Breast epithelium (tissue), 4 donors: ENCODE measurements around the gene CADPS2. TPM values are rescaled to one million over a fixed set of nuclear protein-coding genes. Genes with fewer than 3 reads are reported as not detected.

ENCODE experiments used
- DNase-seq, 2 donors: peaks; one replicate each; pipeline ENCODE4 v3.0.0-alpha.2; 2019; ENCODE audit warnings: low spot score in 2 of 2
- H3K27ac ChIP-seq, 2 donors: fragments of 200-600 bp; sonication (generic) in 1 of 2; one replicate each; pipeline ENCODE4 v1.5.1; 2016 to 2019; ENCODE audit warnings: mild to moderate bottlenecking in 1 of 2
- H3K27me3 ChIP-seq, 2 donors: fragments of 200-600 bp; sonication (generic) in 1 of 2; one replicate each; pipeline versions ENCODE4 v1.5.1 to v1.6.0; 2017 to 2019; ENCODE audit warnings: control low read depth in 1 of 2, mild to moderate bottlenecking in 1 of 2
- H3K36me3 ChIP-seq: fragments of 200-600 bp; one replicate; pipeline ENCODE4 v1.5.1; 2019
- H3K4me1 ChIP-seq, 2 donors: fragments of 200-600 bp; sonication (generic); one replicate each; pipeline ENCODE4 v1.5.1; 2016 to 2019; ENCODE audit warnings: control low read depth in 1 of 2
- H3K4me3 ChIP-seq, 3 donors: fragments of 200-600 bp; sonication (generic); 1 replicate in 2 of 3; 2 replicates in 1 of 3; pipeline ENCODE4 v1.5.1; 2016 to 2019; ENCODE audit warnings: mild to moderate bottlenecking in 3 of 3, moderate library complexity in 2 of 3
- H3K9me3 ChIP-seq, 2 donors: fragments of 200-600 bp; sonication (generic) in 1 of 2; one replicate each; pipeline ENCODE4 v1.5.1; 2016 to 2019; ENCODE audit warnings: control low read depth in 1 of 2
- CTCF ChIP-seq, 3 donors: fragments of 450-650 bp; IDR thresholded peaks; one replicate each; pipeline ENCODE4 v1.5.1; 2016 to 2017; ENCODE audit warnings: antibody characterized with exemption in 3 of 3, mild to moderate bottlenecking in 3 of 3, moderate library complexity in 3 of 3
- POLR2A ChIP-seq: fragments of 450-650 bp; IDR thresholded peaks from one replicate; pipeline ENCODE4 v1.6.1; 2016; ENCODE audit warnings: antibody characterized with exemption, mild to moderate bottlenecking, moderate library complexity
- POLR2AphosphoS5 ChIP-seq, 3 donors: sonication (generic); formaldehyde crosslinking; IDR thresholded peaks; one replicate each; pipeline ENCODE4 v1.6.1; 2017; ENCODE audit warnings: antibody characterized with exemption in 3 of 3
- intact Hi-C: fragments of 100-400 bp; cut with DNase I; formaldehyde crosslinking; loops from one replicate; pipeline ENCODE4 v1.15.1; 2023; ENCODE audit warnings: low total_unique reads
- total RNA-seq, 3 donors: library from RNA; depleted of rRNA; stranded (reverse); fragments of >200 nt; gene quantifications; one replicate each; pipeline ENCODE4 v1.1.0, GENCODE V29; 2016

CADPS2 gene
- total RNA-seq = 10 to 100 TPM; 12.3 to 67.5 (median 66.5) TPM

GRCh38 chr7:122886357-122887081, at the start of gene CADPS2:
Gene CADPS2 (minus strand): TSS chr7:122886460. CDS start chr7:122886337, 123 bp downstream.
- peak within 1 kb of the TSS; percentile 56 to 95 (median 83) for H3K4me3 ChIP-seq
- H3K27ac ChIP-seq = peak within 1 kb of the TSS; percentile 89 to 95
- intact Hi-C loops = no loop called here
- H3K36me3 ChIP-seq = no peaks in the 10 kb centered on the region
- no peak for TF ChIP-seq POLR2A
- TF ChIP-seq CTCF (IDR thresholded peaks at IDR 0.05) = peak; percentile 25 to 54 (median 52)
- TF ChIP-seq POLR2AphosphoS5 (IDR thresholded peaks at IDR 0.05) = peak in 2 of 3 donors; percentile 30 to 58
- no peaks in the 10 kb centered on the region for H3K9me3 ChIP-seq
- H3K4me1 ChIP-seq = no peaks in the 10 kb centered on the region
- peak; percentile 71 to 87 for DNase-seq
- no peaks in the 10 kb centered on the region for H3K27me3 ChIP-seq

GRCh38 chr7:122935620-122936019, 49.4 kb upstream of the CADPS2 start:
- no peak for DNase-seq
- Histone ChIP-seq H3K27ac (no peak overlapping the region), H3K4me1 (no peaks in the 10 kb centered on the region), H3K27me3 (no peaks in the 10 kb centered on the region), H3K4me3 (no peak overlapping the region), H3K36me3 (no peaks in the 10 kb centered on the region), H3K9me3 (no peaks in the 10 kb centered on the region)
- no peak for TF ChIP-seq CTCF (IDR thresholded peaks at IDR 0.05)
- TF ChIP-seq POLR2AphosphoS5 (IDR thresholded peaks at IDR 0.05) = no peak
- TF ChIP-seq POLR2A = no peak
- intact Hi-C loops = no loop called here

GRCh38 chr7:122919643-122920181, 33.5 kb upstream of the CADPS2 start:
- H3K36me3 ChIP-seq = no peaks in the 10 kb centered on the region
- TF ChIP-seq POLR2A (no peak), CTCF (IDR thresholded peaks at IDR 0.05) (no peak), POLR2AphosphoS5 (IDR thresholded peaks at IDR 0.05) (no peak)
- intact Hi-C loops = no loop called here

GRCh38 chr7:122914812-122915211, 28.6 kb upstream of the CADPS2 start:
- no peak overlapping the region for H3K27ac ChIP-seq
- no peaks in the 10 kb centered on the region for H3K4me1 ChIP-seq
- H3K27me3 ChIP-seq = no peaks in the 10 kb centered on the region
- TF ChIP-seq POLR2A (no peak), CTCF (IDR thresholded peaks at IDR 0.05) (no peak), POLR2AphosphoS5 (IDR thresholded peaks at IDR 0.05) (no peak)
- no peaks in the 10 kb centered on the region for H3K9me3 ChIP-seq
- no peak for DNase-seq
- H3K36me3 ChIP-seq = no peaks in the 10 kb centered on the region
- intact Hi-C loops = no loop called here
- no peak overlapping the region for H3K4me3 ChIP-seq

More at GRCh38 chr7:122919643-122920181, 33.5 kb upstream of the CADPS2 start:
- no peaks in the 10 kb centered on the region for H3K27me3 ChIP-seq
- H3K27ac ChIP-seq = no peak overlapping the region
- H3K9me3 ChIP-seq = no peaks in the 10 kb centered on the region
- H3K4me3 ChIP-seq = no peak overlapping the region
- no peak for DNase-seq
- no peaks in the 10 kb centered on the region for H3K4me1 ChIP-seq

GRCh38 chr7:122913608-122914007, 27.3 kb upstream of the CADPS2 start:
- Histone ChIP-seq H3K27ac (no peak overlapping the region), H3K36me3 (no peaks in the 10 kb centered on the region), H3K4me1 (no peaks in the 10 kb centered on the region), H3K27me3 (no peaks in the 10 kb centered on the region), H3K4me3 (no peak overlapping the region), H3K9me3 (no peaks in the 10 kb centered on the region)
- intact Hi-C loops = no loop called here
- no peak for DNase-seq
- TF ChIP-seq POLR2AphosphoS5 (IDR thresholded peaks at IDR 0.05) (no peak), CTCF (IDR thresholded peaks at IDR 0.05) (no peak), POLR2A (no peak)
